PC-9 (cell line): Measurements from ENCODE around the gene HLA-DMB.

Experiments
- CTCF ChIP-seq: fragments of 200-600 bp; sonication (generic); conservative IDR thresholded peaks from 2 replicates; pipeline ENCODE4 v1.6.1; 2017; ENCODE audit warnings: mixed run types, antibody characterized with exemption, mild to moderate bottlenecking, moderate library complexity
- EZH2 ChIP-seq: fragments of 200-600 bp; sonication (generic); IDR thresholded peaks from 2 replicates; pipeline ENCODE4 v1.8.0; 2017; ENCODE audit warnings: antibody characterized with exemption, low read depth

- TF ChIP-seq CTCF (no peak), EZH2 (no peak)
Measured at GRCh38 chr6:32894085-32895005, 46.5 kb downstream of the HLA-DMB start.
